Stimulated activated CD4-positive, alpha-beta T cell treated with anti-CD3 and anti-CD28 coated beads, Interleukin-4, amount 100 ng/mL, for 24 hours (primary cell): ENCODE results near the gene WNT16.
"Not testable (repeated sequence)": the region's sequence is repeated elsewhere in the genome, so short reads cannot be mapped to it uniquely, and the experiment has no call there.

Experiments
- DNase-seq: peaks from one replicate; pipeline ENCODE4 v3.0.0-alpha.2; 2020

WNT16 gene

GRCh38 chr7:121307021-121307574 lies 21.7 kb upstream of the WNT16 start:
- no peak for DNase-seq

GRCh38 chr7:121313220-121313792 lies 15.5 kb upstream of the WNT16 start:
- DNase-seq = no peak

DNA sequence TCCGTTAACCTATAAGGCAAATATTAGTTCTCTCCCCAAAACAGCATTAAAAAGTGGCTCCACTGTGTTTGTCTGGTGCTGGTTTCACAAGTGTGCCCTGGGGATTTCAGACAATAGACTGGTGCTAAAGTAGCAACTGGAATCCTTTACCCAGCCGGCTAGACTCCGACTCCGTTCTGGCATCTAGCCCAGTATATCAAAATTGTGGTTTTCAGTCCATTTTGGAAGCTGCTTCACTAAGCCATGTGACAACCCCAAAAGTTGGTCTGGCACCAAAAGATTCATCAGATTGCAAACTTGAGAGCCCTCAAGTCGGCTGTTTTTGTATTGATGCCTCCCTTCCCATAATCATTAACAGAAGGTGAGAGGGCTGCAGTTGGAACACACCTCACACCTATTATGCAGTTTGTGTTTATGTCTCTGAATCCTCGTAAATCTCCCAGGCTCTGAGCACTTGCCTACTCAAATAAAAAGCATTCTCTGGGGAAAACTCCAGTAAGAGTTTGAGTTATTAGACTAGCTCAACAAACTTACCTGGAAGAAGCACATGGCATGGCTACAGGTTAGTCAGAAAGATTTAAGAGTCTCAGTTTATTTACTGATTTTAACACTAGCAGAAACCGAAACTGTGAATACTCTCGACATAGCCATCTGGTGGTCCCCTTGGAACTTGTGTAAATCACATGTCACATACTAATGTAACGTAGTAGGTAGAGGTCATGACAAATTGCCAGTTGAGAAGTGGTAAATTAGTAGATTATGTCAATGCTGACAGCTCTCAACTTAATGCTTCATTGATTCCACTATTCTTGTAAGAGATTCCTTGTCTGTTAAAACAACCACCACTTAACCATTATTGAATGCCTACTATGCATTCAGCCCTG lies 14.8 kb upstream of the WNT16 start:
- no peak for DNase-seq

DNA sequence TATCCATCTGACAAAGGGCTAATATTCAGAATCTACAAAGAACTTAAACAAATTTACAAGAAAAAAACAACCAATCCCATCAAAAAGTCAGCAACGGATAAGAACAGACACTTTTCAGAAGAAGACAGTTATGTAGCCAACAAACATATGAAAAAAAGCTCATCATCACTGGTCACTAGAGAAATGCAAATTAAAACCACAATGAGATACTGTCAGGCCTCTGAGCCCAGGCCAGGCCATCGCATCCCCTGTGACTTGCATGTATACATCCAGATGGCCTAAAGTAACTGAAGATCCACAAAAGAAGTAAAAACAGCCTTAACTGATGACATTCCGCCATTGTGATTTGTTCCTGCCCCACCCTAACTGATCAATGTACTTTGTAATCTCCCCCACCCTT lies 13.6 kb upstream of the WNT16 start:
- DNase-seq = not testable (repeated sequence)

- no peak for DNase-seq
These were observed 6.3 kb upstream of the WNT16 start for GRCh38 chr7:121322460-121322859.

DNA sequence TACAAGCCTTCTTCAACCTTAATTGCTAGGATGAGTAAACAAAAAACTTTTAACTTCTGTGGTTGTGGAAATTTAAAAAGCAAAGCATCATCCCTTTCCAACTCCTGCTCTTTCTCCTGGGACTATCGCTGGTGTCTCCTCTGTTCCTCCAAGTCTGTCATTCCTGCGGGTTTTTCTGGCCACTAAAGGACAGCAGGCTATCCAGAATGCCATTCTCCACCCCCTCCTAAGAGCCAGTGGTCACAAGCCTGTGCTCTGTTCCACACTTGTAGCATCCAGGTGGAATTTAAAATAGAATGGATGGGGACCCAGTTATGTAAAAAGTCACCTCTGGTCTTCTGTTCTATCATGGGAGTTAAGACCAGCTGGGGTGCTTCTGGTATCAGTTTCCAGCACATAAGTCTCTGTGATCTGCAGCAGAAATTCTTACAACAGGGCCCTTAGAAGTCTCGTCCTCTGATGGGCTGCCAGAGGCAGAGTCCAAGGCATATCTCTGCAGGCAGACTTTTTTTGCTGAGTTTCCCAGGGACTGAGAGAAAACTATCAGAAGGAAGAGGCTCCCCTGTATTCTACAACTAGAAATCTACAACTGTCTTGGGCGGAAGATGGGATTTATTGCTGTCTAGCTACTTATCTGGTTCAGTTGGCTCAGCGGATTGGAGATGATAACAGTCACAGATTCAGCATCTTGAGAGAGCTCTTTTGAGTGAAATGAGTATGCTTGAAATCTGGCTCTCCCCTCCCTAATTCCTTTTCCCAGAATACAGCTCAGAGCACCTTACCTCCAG lies 5.1 kb upstream of the WNT16 start:
- no peak for DNase-seq

- no peak for DNase-seq
These were observed 1.1 kb upstream of the WNT16 start for GRCh38 chr7:121327671-121328070.

DNA sequence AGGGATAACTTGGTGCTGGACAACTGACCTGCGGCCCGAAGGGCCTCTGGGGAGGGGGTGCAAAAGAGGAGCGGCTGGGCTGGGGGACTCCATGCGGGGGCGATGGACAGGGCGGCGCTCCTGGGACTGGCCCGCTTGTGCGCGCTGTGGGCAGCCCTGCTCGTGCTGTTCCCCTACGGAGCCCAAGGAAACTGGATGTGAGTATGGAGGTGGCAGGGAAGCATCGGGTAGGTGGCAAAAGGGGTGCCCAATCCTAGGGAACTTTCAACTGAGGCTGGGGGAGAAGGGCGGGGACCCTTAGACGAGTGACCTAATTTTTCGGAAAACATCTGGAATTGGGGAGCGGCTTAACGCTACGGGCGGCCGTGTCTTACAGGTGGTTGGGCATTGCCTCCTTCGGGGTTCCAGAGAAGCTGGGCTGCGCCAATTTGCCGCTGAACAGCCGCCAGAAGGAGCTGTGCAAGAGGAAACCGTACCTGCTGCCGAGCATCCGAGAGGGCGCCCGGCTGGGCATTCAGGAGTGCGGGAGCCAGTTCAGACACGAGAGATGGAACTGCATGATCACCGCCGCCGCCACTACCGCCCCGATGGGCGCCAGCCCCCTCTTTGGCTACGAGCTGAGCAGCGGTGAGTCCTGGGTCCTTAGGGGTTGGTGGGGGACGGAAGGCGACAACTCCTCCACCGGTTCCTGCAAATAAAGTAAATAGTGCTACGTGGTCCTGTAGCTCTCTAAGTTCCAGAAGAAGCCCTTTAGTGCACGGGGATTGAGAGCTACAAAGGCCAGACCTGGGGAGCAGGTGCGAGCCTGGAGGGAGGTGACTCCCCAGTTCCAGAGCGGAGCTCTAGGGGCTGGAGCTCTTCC lies 622 bp downstream of the WNT16 start:
- DNase-seq = peak; percentile 4

DNA sequence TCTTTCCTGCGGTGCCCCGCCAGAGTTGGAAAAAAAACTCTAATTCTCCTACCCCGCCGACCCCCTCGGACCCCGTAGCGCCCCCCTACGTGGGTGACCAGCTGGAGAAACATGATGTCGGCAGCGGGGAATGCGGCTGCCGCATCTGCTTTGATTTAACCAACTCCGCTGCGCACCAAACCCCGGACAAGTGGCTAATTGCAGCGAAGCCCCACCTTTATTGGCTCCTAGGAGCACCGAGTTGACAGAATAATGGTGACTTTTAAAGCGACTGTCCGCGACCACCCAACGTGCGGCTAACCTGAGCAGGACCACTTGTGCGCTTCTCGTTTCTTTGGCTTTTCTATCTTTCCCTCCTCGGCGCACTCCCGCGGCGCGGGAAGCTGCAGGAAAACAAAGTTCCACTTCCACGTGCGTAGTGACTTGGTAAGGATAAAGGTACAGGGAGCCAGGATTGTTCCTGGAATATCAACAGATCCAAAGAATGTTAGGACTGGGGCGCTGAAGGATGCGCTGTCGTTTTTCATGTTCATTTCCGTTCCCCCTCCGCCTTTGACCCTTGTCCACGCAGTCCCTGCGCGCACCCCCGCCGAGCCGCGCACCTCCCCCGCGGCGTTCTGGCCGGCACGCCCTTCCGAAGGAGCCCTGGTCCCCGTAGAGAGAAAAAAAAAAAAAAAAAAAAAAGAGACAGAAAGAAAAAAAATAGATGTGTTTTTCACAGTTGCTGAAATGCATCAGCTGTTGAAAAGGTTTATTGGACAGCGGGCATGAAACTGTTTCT lies 1.4 kb downstream of the WNT16 start:
- no peak for DNase-seq

GRCh38 chr7:121331048-121331447 lies 2.2 kb downstream of the WNT16 start:
- no peak for DNase-seq

GRCh38 chr7:121331574-121331973 lies 2.8 kb downstream of the WNT16 start:
- no peak for DNase-seq

GRCh38 chr7:121334376-121334775 lies 5.6 kb downstream of the WNT16 start:
- DNase-seq = no peak

DNA sequence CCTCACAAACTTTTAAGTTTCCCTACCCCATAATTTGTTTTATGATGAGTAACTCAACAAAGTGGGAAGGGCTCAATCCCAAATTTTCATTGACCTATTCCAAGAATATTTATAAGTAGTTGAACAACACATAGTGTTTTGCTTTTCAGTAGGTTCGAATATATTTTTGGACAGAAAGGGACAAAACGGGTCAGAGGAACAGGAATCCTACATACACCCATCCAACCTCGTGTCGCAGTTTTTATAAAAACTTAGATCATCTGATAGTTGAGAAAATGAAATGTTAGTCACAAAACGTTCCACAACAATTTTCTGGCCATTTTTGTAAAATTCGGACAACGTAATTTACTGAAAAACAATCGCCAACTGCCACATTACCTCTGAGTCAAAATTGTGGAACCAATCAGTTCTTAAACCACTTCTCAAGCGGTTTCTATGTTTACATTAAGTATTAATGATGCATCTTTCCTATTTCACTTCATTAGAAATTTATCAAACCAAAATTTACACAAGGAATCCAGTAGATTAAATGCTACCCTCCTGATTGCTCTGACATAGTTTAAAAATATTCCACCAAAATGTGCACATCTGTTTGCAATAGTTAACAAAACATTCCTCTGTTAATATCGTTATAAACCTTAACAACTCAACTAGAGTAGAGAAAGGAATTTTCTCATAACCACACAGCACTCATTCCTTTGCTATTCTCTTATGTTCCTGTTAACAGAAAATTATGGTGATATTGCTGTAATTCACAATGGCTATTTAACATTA lies 6.3 kb downstream of the WNT16 start:
- DNase-seq = no peak

GRCh38 chr7:121336579-121336978 lies 7.8 kb downstream of the WNT16 start:
- DNase-seq = no peak

DNA sequence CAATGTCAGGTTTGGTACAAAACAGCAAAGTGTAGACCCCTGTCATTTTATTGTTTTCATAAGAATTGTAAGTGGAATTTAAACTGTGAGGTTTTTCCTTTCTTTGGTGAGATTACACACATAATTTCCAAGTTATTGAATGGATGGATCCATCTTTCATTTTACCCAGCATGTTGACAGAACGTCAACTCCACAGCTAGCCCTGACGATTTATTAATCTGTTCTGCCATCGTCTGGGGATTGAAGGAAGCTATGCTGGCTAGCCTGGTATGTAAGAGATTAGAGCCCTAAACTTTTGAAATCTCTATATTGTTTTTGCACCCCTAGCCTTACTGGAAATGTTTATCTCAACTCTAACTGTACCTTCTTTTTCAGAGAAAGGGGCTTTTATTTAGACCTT lies 8.6 kb downstream of the WNT16 start:
- DNase-seq = no peak

GRCh38 chr7:121339082-121339481 lies 10.3 kb downstream of the WNT16 start:
- no peak for DNase-seq

DNA sequence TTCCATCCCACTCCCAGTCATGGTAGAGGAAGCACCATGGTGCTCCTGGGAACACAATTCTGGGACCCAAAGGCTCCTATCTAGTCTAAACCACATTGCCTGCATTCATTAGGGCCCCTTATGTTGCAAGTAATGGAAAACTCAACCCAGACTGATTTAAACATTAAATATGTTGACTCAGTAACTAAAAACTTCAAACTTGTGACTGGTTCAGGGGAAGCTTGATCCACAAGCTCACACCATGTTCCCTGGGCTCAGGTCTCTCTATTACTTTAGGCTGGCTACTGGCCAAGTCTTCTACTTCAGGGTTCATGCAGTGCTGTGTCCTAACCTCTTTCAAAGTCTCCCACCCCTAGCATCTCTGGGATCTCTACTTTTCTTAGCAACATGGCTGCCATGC lies 13.1 kb downstream of the WNT16 start:
- no peak for DNase-seq

GRCh38 chr7:121342631-121343030 lies 13.8 kb downstream of the WNT16 start:
- no peak for DNase-seq

DNA sequence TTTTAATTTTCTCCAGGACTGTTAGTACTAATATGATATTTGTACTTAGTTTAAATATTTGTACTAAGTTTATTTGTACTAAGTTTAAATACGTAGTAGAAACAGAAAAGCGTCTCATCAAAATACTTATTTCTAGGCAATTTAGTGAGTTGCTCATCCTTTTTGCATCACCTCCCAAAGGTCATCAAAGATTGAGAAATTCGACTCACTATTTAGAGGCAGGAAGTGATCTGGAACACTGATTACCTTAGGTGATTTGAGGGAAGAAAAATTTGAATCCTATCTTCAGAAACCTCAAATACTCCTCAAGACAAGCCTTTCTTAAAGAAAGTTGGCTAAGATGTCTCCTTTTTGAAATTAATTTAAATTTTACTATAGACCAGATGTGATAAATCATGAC lies 14.5 kb downstream of the WNT16 start:
- no peak for DNase-seq

DNA sequence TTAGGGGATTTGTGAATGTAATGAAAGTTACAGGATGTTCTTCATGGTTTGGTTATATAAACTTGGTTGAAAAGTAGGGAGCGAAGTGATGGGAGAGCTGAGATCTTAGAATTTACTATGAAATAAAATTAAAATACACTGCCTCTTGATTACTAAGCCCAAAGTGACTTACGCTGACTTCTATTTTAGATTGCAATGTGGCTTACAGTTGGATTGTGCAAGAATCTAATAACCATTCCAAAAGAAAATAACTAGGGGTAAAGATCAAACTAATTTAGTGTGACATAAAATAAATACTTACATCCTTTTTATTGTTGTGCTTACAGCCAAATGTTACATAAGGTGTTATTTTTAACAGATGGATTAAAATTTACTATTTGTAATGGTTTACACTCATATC lies 15.3 kb downstream of the WNT16 start:
- DNase-seq = no peak

- no peak for DNase-seq
These were observed 15.7 kb downstream of the WNT16 start for GRCh38 chr7:121344497-121344896.
